BE2C (cell line): Measurements from ENCODE around the gene F8A3. TPM values are rescaled to one million over a fixed set of nuclear protein-coding genes. Genes with fewer than 3 reads are reported as not detected.
"Not testable (repeated sequence)": the region's sequence is repeated elsewhere in the genome, so short reads cannot be mapped to it uniquely, and the experiment has no call there.

ENCODE experiments used
- DNase-seq: peaks from one replicate; pipeline ENCODE4 v3.0.0-alpha.2; 2020
- H3K27me3 ChIP-seq: fragments of 250-450 bp; sonication (Bioruptor Pico); 2 replicates; pipeline ENCODE4 v1.5.1; 2020; ENCODE audit warnings: mild to moderate bottlenecking
- H3K36me3 ChIP-seq: fragments of 250-450 bp; sonication (Bioruptor Pico); 2 replicates; pipeline ENCODE4 v1.5.1; 2020; ENCODE audit warnings: mild to moderate bottlenecking
- H3K4me1 ChIP-seq: fragments of 250-450 bp; sonication (Bioruptor Pico); 2 replicates; pipeline ENCODE4 v1.5.1; 2020
- H3K4me3 ChIP-seq: 2 replicates; pipeline ENCODE4 v1.5.1; 2011; ENCODE audit warnings: low read depth, low read length
- H3K9me3 ChIP-seq: fragments of 250-450 bp; sonication (Bioruptor Pico); 2 replicates; pipeline ENCODE4 v1.5.1; 2020
- polyA plus RNA-seq: library from polyadenylated mRNA; unstranded; fragments of >200 nt; gene quantifications from one replicate; pipeline ENCODE4 v1.2.1, GENCODE V29; 2012; ENCODE audit warnings: low read depth, missing spikeins; ENCODE audit not compliant: insufficient read length, insufficient read depth
- TF ChIP-seq, protein P1 (sequence below): IDR thresholded peaks from 2 replicates; pipeline ENCODE4 v1.5.1; 2012; ENCODE audit warnings: mild to moderate bottlenecking, low read depth, low read length

The F8A3 gene
- polyA plus RNA-seq = 3.6 TPM

GRCh38 chrX:155458471-155458870 is at the start of gene F8A3:
Gene F8A3, minus strand, starts transcription at chrX:155458620. Its CDS starts 20 bp downstream, at chrX:155458600.
- not testable (repeated sequence) for DNase-seq, H3K4me3 ChIP-seq, H3K9me3 ChIP-seq, H3K27me3 ChIP-seq, H3K4me1 ChIP-seq, H3K36me3 ChIP-seq

DNA sequence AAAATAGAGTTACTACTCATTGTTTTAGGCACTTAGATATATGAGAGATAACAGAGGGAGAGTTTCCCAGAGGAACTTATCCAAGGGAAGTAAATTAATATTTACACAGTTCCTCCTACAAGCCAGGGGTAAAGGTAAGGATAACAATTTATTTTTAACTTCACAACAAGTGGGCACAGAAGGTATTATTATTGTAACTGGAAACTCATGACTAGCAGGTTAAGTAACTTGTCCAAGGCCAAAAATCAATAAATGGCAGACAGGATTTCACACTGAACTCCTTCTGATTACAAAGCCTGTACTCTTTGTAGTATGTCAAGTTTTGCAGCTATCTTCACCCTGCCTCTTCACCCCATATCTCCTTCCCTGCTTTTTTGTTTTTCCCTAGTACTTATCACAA is 46.9 kb upstream of the F8A3 start:
- no peak for DNase-seq
- H3K27me3 ChIP-seq = no peaks in the 10 kb centered on the region
- H3K9me3 ChIP-seq = no peaks in the 10 kb centered on the region
- H3K4me3 ChIP-seq = no peak overlapping the region
- no peaks in the 10 kb centered on the region for H3K4me1 ChIP-seq
- TF ChIP-seq, protein P1, sequence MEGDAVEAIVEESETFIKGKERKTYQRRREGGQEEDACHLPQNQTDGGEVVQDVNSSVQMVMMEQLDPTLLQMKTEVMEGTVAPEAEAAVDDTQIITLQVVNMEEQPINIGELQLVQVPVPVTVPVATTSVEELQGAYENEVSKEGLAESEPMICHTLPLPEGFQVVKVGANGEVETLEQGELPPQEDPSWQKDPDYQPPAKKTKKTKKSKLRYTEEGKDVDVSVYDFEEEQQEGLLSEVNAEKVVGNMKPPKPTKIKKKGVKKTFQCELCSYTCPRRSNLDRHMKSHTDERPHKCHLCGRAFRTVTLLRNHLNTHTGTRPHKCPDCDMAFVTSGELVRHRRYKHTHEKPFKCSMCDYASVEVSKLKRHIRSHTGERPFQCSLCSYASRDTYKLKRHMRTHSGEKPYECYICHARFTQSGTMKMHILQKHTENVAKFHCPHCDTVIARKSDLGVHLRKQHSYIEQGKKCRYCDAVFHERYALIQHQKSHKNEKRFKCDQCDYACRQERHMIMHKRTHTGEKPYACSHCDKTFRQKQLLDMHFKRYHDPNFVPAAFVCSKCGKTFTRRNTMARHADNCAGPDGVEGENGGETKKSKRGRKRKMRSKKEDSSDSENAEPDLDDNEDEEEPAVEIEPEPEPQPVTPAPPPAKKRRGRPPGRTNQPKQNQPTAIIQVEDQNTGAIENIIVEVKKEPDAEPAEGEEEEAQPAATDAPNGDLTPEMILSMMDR = no peak
- no peaks in the 10 kb centered on the region for H3K36me3 ChIP-seq

DNA sequence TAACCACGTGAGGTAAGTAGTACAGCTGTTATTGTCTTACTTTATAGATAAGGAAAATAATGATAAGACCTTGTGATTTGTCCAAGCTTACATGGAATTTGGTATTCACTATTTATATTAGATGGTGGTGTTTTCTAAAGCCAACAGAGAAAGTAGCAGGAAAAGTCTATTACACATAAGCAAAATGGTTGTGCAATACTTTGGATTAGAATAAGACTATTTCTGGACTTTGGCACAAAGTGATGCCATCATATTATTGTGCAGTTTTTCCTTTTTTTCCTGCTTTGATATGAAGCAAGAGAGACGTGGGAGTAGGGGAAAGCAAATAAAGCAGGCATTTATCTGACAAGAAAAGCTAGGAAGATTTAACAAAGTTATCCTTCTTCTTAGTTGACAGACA is 36.7 kb upstream of the F8A3 start:
- H3K4me3 ChIP-seq, DNase-seq, H3K27me3 ChIP-seq, H3K36me3 ChIP-seq, H3K4me1 ChIP-seq, H3K9me3 ChIP-seq: not testable (repeated sequence)

DNA sequence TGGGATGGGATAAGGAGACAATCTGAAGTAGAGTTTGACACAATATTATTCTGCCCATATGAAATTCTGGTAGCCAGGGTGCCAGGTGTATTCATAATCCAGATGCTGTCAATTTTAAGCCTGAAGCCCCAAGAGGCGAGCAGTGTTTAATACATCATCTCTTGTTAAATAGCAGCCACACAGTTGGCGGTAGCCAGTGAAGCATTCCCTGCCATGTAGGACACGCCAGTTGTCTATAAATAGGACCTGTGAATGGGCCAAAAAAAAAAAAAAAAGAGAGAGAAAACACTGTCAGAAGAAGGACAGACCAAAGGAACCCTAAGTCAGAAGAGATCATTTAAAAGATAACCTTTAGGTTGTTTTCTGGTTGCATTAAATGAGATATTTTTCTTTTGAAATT is 33.0 kb upstream of the F8A3 start:
- not testable (repeated sequence) for H3K9me3 ChIP-seq, H3K27me3 ChIP-seq

GRCh38 chrX:155477136-155477535 is 18.7 kb upstream of the F8A3 start:
- H3K4me1 ChIP-seq, DNase-seq, H3K9me3 ChIP-seq, H3K4me3 ChIP-seq, H3K27me3 ChIP-seq, H3K36me3 ChIP-seq: not testable (repeated sequence)

More for the DNA sequence above, 33.0 kb upstream of the F8A3 start:
- H3K4me3 ChIP-seq, DNase-seq, H3K4me1 ChIP-seq, H3K36me3 ChIP-seq: not testable (repeated sequence)

GRCh38 chrX:155466269-155466938 is 8.0 kb upstream of the F8A3 start:
- H3K36me3 ChIP-seq, DNase-seq, H3K9me3 ChIP-seq, H3K4me1 ChIP-seq, H3K27me3 ChIP-seq, H3K4me3 ChIP-seq: not testable (repeated sequence)

DNA sequence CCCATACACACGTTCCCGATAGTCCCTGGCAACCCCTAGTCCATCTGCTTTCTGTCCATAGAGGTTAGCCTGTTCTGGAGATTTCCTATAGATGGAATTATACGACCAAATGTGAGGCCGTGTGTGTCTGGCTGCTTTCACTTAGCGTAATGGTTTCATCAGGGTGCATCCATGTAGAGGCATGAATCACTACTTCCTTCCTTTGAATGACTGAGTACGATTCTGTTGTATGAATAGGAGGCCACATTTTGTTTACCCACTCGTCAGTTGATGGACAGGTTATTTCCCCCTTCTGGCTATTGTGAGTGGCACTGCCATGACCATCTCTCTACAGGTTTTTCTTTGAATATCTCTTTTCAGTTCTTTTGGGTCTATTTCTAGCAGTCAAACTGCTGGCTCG is 2.1 kb upstream of the F8A3 start:
- H3K9me3 ChIP-seq, DNase-seq, H3K36me3 ChIP-seq, H3K27me3 ChIP-seq, H3K4me1 ChIP-seq, H3K4me3 ChIP-seq: not testable (repeated sequence)

- DNase-seq = not testable (repeated sequence)
Measured at GRCh38 chrX:155457761-155458447, 516 bp downstream of the F8A3 start.

DNA sequence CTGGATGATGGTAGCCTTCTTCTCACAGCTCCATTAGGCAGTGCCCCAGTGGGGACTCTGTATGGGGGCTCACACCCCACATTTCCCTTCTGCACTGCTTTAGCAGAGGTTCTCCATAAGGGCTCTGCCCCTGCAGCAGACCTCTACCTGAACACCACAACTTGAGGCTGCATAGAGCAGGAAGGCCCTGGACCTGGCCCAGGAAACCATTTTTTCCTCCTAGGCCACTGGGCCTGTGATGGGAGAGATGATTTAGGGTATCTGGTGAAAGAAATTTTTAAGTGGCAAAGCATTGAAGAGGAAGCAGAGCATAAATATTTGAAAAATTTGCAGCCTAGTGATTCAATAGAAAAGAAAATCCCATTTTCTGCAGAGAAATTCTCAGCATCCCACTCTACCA is 17.3 kb downstream of the F8A3 start:
- H3K27me3 ChIP-seq = no peaks in the 10 kb centered on the region
- no peaks in the 10 kb centered on the region for H3K4me1 ChIP-seq
- TF ChIP-seq, protein P1 = no peak
- no peak overlapping the region for H3K4me3 ChIP-seq
- H3K9me3 ChIP-seq = no peaks in the 10 kb centered on the region
- no peak for DNase-seq
- H3K36me3 ChIP-seq = no peaks in the 10 kb centered on the region

More at GRCh38 chrX:155457761-155458447, 516 bp downstream of the F8A3 start:
- not testable (repeated sequence) for H3K36me3 ChIP-seq, H3K9me3 ChIP-seq, H3K27me3 ChIP-seq, H3K4me1 ChIP-seq, H3K4me3 ChIP-seq

GRCh38 chrX:155435744-155436112 is 22.7 kb downstream of the F8A3 start:
- H3K9me3 ChIP-seq = no peaks in the 10 kb centered on the region
- H3K27me3 ChIP-seq = no peaks in the 10 kb centered on the region
- H3K4me1 ChIP-seq = no peaks in the 10 kb centered on the region
- DNase-seq = no peak
- H3K36me3 ChIP-seq = no peaks in the 10 kb centered on the region
- TF ChIP-seq, protein P1 = no peak
- H3K4me3 ChIP-seq = no peak overlapping the region
